Melanocyte of skin (primary cell): ENCODE measurements around the gene TMEM45B. TPM values are rescaled to one million over a fixed set of nuclear protein-coding genes. Genes with fewer than 3 reads are reported as not detected.

Experiments
- small RNA-seq, 2 donors: library from RNA; depleted of rRNA; stranded (forward); fragments of <200 nt; gene quantifications; one replicate each; pipeline ENCODE3, GENCODE V24; 2012
- total RNA-seq, 2 donors: library from RNA; depleted of rRNA; stranded (reverse); fragments of >200 nt; gene quantifications; 2 replicates each; pipeline ENCODE4 v1.2.3, GENCODE V29; 2012

Gene TMEM45B
- not detected for total RNA-seq

GRCh38 chr11:129815596-129816461 is at the start of gene TMEM45B:
TMEM45B (plus strand) TSS chr11:129815848; CDS start chr11:129852483, 36,635 bp downstream.

GRCh38 chr11:129895126-129896041 is 79.7 kb downstream of the TMEM45B start, which contains the start of gene NFRKB:
NFRKB (minus strand) TSS chr11:129895578; CDS start chr11:129892849, 2,729 bp downstream.

Small RNAs within 50 kb of the gene (small RNA-seq; reads per million reads assigned to genes)
- gene AP003327.1 = 0 reads per million in 2 donors

Other genes with a start within 250 kb of the TMEM45B start
- gene NFRKB, start 79.7 kb downstream of the TMEM45B start, total RNA-seq = 10 to 100 TPM; 25.1 to 32.3 TPM
- 10 to 100 TPM in 1 of 2 donors, 1 to 10 TPM in 1; 9.7 to 11.0 TPM for gene PRDM10, start 187.0 kb downstream of the TMEM45B start, total RNA-seq